Measurements from ENCODE around the gene OR52M1.

OR52M1 gene

GRCh38 chr11:4576880-4577279 is 31.9 kb downstream of the OR52M1 start:
- no peak for DNase-seq

DNA sequence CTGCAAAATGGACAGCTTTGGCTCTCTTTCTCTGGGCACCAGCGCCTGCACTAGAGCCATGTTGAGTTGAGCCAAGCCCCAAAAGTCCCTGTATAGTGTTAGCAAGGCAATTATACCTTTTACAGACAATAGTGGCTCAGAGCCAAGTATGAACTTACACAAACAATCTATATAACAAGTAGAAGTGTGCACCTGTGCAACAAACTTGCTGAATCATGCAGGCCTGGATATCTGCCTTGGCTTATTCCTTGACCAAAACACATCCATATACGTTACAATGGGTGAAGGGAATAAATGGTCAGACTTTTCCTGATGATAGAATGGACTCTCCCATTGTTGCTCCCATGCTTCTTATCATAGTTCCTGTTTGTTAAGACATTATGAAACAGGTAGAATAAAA is 32.8 kb downstream of the OR52M1 start:
- DNase-seq: no peak

GRCh38 chr11:4578624-4579023 is 33.6 kb downstream of the OR52M1 start:
- DNase-seq: no peak

GRCh38 chr11:4580124-4580523 is 35.1 kb downstream of the OR52M1 start:
- DNase-seq: no peak

GRCh38 chr11:4581443-4581842 is 36.5 kb downstream of the OR52M1 start, which contains the start of gene OR52I2:
TSS of gene OR52I2 (plus strand) at chr11:4581743.
- no peak for DNase-seq

DNA sequence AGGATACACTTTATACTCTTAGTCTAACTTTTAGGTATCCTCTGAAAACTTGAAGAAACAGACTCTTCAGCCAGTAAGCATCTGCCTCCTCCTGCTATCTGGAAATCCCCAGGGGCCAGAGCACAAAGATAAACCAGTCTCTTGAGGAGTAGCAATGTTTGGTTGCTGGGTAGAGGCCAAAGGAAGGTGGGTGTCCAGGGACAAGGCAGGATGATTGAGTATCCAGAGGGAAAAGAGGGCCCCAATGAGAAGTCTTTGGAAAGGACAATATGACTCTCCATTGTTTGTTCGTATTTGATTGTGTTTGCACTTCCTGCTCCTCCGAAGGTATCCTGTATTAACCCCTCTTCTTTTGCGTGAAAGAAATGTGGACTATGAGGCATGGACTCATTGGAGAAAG is 44.0 kb downstream of the OR52M1 start:
- DNase-seq: no peak

DNA sequence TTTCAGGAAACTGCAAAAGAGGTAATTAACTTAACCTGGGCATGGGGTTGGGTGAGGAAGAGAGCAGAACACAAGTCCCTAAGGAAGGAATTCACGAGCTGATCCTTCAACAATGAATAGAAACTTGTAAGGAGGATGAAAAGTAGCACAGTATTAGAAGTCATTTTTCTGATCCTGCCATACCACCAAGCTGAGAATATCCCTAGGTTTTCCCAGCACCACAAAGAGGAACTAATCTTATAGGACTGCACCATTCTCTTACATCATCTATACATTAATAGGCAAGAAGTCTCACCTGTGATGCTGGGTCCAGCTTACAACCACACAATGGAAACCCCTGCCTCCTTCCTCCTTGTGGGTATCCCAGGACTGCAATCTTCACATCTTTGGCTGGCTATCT is 48.7 kb downstream of the OR52M1 start, which contains the start of gene OR52I1:
TSS of gene OR52I1 (plus strand) at position 301 of the 400 bp plus-strand sequence. CDS start at position 301, 0 bp downstream.
- DNase-seq: no peak
